MM.1S (cell line): ENCODE data around the gene SKIC2.

Experiments used
- DNase-seq: peaks from one replicate; pipeline ENCODE4 v3.0.0-alpha.2; 2015
- H2AFZ ChIP-seq: fragments of 300-600 bp; sonication (generic); 2 replicates; pipeline ENCODE4 v1.6.0; 2016; ENCODE audit warnings: antibody characterized with exemption, low read length
- H3F3A ChIP-seq: fragments of 300-600 bp; sonication (generic); 2 replicates; pipeline ENCODE4 v1.6.1; 2016; ENCODE audit warnings: mild to moderate bottlenecking, antibody characterized with exemption, low read length, moderate library complexity, mixed read lengths; ENCODE audit not compliant: insufficient read depth
- H3K27ac ChIP-seq: fragments of 300-600 bp; sonication (generic); 2 replicates; pipeline ENCODE4 v1.5.1; 2016; ENCODE audit warnings: mild to moderate bottlenecking, low read length
- H3K27me3 ChIP-seq: fragments of 300-600 bp; sonication (generic); replicated peaks from 2 replicates; pipeline ENCODE4 v1.6.0; 2016; ENCODE audit warnings: low read length; ENCODE audit not compliant: insufficient read depth
- H3K36me3 ChIP-seq: fragments of 300-600 bp; sonication (generic); replicated peaks from 2 replicates; pipeline ENCODE4 v1.6.1; 2016; ENCODE audit warnings: mild to moderate bottlenecking, low read length, mixed read lengths; ENCODE audit not compliant: insufficient read depth
- H3K4me1 ChIP-seq: fragments of 300-600 bp; sonication (generic); 2 replicates; pipeline ENCODE4 v1.6.1; 2016; ENCODE audit warnings: low read length, mixed read lengths
- H3K4me2 ChIP-seq: fragments of 300-600 bp; sonication (generic); 2 replicates; pipeline ENCODE4 v1.6.0; 2016; ENCODE audit warnings: low read depth, low read length
- H3K4me3 ChIP-seq: fragments of 300-600 bp; sonication (generic); 2 replicates; pipeline ENCODE4 v1.5.1; 2016; ENCODE audit warnings: low read length, mixed read lengths
- H3K79me2 ChIP-seq: fragments of 300-600 bp; sonication (generic); 2 replicates; pipeline ENCODE4 v1.6.1; 2016; ENCODE audit warnings: mixed run types, low read length, mixed read lengths
- H3K9ac ChIP-seq: fragments of 300-600 bp; sonication (generic); 2 replicates; pipeline ENCODE4 v1.6.1; 2016; ENCODE audit warnings: low read length, mixed read lengths
- H3K9me2 ChIP-seq: fragments of 300-600 bp; sonication (generic); replicated peaks from 2 replicates; pipeline ENCODE4 v1.6.1; 2016; ENCODE audit warnings: mild to moderate bottlenecking, low read length, mixed read lengths; ENCODE audit not compliant: insufficient read depth
- H3K9me3 ChIP-seq: fragments of 300-600 bp; sonication (generic); replicated peaks from 2 replicates; pipeline ENCODE4 v1.6.1; 2016; ENCODE audit warnings: mild to moderate bottlenecking, low read length, mixed read lengths; ENCODE audit not compliant: insufficient read depth
- H4K20me1 ChIP-seq: fragments of 300-600 bp; sonication (generic); 2 replicates; pipeline ENCODE4 v1.6.1; 2016; ENCODE audit warnings: mild to moderate bottlenecking, low read length, moderate library complexity, mixed read lengths; ENCODE audit not compliant: insufficient read depth
- CTCF ChIP-seq: fragments of 300-600 bp; sonication (generic); IDR thresholded peaks from 2 replicates; pipeline ENCODE4 v1.5.1; 2016; ENCODE audit warnings: antibody characterized with exemption, low read length, mixed read lengths
- EZH2 ChIP-seq: fragments of 300-600 bp; sonication (generic); optimal IDR thresholded peaks from 2 replicates; pipeline ENCODE3; 2017; ENCODE audit warnings: low read depth, mild to moderate bottlenecking, antibody characterized with exemption, low read length, mixed read lengths
- EZH2phosphoT487 ChIP-seq: fragments of 300-600 bp; sonication (generic); IDR thresholded peaks from 2 replicates; pipeline ENCODE4 v1.6.1; 2018; ENCODE audit warnings: antibody characterized with exemption, low read length

Gene SKIC2

DNA sequence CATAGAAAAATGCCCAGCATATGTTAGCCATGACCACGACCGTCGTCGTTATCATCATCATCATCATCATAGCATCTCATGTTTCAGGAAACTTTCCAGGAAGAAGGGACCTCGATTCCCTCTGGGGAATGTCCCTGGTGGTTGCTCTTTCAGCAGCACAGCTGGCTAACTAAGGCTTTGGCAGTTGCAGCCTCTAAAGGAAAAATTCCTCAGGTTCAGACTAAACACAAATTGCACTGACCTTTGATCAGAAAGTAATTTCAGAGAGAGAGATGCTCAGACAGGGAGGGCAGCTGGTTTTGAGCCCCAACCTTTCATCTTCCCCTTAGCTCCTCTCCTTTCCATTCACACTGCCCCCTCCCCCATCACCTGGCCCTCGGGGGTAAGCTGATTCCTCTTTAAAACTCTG lies 18.7 kb upstream of the SKIC2 start:
- Histone ChIP-seq H3K4me3 (no peak overlapping the region), H3F3A (no peaks in the 10 kb centered on the region), H3K9me3 (no peaks in the 10 kb centered on the region), H3K4me2 (no peak overlapping the region), H3K79me2 (no peaks in the 10 kb centered on the region), H3K4me1 (peaks cover 4% of the 10 kb centered on the region; the same call in 1 of the 2 replicates), H3K9ac (no peak overlapping the region), H2AFZ (no peak overlapping the region), H4K20me1 (no peaks in the 10 kb centered on the region), H3K27ac (no peak overlapping the region), H3K36me3 (no peaks in the 10 kb centered on the region), H3K27me3 (peaks cover 14% of the 10 kb centered on the region; the same call in 1 of the 2 replicates), H3K9me2 (no peaks in the 10 kb centered on the region)
- no peak for TF ChIP-seq EZH2
- no peak for DNase-seq

DNA sequence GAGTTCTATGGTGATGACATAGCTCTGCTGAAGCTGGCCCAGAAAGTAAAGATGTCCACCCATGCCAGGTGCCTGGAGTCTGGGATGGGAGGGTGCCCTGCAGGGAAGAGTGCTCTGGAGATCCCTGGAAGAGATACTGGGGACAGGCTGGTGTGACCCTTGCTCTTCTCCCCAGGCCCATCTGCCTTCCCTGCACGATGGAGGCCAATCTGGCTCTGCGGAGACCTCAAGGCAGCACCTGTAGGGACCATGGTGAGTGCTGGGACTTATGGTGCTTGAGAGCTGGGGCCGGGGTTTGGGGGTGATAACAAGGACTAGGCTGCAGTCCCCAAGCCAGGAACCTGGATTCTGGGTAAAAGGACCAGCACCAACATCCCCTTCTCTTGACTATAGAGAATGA lies 15.2 kb upstream of the SKIC2 start:
- no peak overlapping the region for H2AFZ ChIP-seq
- no peak overlapping the region for H3K27ac ChIP-seq
- H3K79me2 ChIP-seq, result no peaks in the 10 kb centered on the region
- H3K9me2 ChIP-seq, result no peaks in the 10 kb centered on the region
- no peaks in the 10 kb centered on the region for H3K9me3 ChIP-seq
- no peak overlapping the region for H3K4me3 ChIP-seq
- H3K27me3 ChIP-seq, result peaks cover 35% of the 10 kb centered on the region
- peaks cover 4% of the 10 kb centered on the region; the same call in 1 of the 2 replicates for H3K4me1 ChIP-seq
- no peaks in the 10 kb centered on the region for H4K20me1 ChIP-seq
- H3K4me2 ChIP-seq, result no peak overlapping the region
- TF ChIP-seq EZH2 (no peak), EZH2phosphoT487 (no peak), CTCF (no peak)
- H3K36me3 ChIP-seq, result no peaks in the 10 kb centered on the region
- no peak overlapping the region for H3K9ac ChIP-seq
- no peak for DNase-seq
- H3F3A ChIP-seq, result no peaks in the 10 kb centered on the region

GRCh38 chr6:31945154-31945506 lies 13.8 kb upstream of the SKIC2 start:
- Histone ChIP-seq H3K9me2 (no peaks in the 10 kb centered on the region), H3K9ac (no peak overlapping the region), H3K27ac (no peak overlapping the region), H3K36me3 (no peaks in the 10 kb centered on the region), H3F3A (no peaks in the 10 kb centered on the region), H2AFZ (no peak overlapping the region), H3K79me2 (no peaks in the 10 kb centered on the region), H3K4me3 (no peak overlapping the region), H4K20me1 (no peaks in the 10 kb centered on the region), H3K4me2 (no peak overlapping the region), H3K4me1 (peaks cover 4% of the 10 kb centered on the region; the same call in 1 of the 2 replicates), H3K9me3 (no peaks in the 10 kb centered on the region), H3K27me3 (peaks cover 35% of the 10 kb centered on the region)
- no peak for DNase-seq
- TF ChIP-seq CTCF, result no peak
- TF ChIP-seq EZH2phosphoT487, result no peak

GRCh38 chr6:31945507-31946369 lies 13.2 kb upstream of the SKIC2 start, which contains the start of gene CFB:
TSS of gene CFB (plus strand) at chr6:31946095. CDS start at chr6:31946222, 127 bp downstream.
- TF ChIP-seq EZH2phosphoT487, result no peak
- no peak for TF ChIP-seq EZH2
- no peak for TF ChIP-seq CTCF
- H3K9me2 ChIP-seq, result no peaks in the 10 kb centered on the region
- no peaks in the 10 kb centered on the region for H4K20me1 ChIP-seq
- no peak within 1 kb of the TSS for H3K27ac ChIP-seq
- H3K9me3 ChIP-seq, result no peaks in the 10 kb centered on the region
- H3K4me2 ChIP-seq, result no peak within 1 kb of the TSS
- peaks cover 35% of the 10 kb centered on the region for H3K27me3 ChIP-seq
- no peak for DNase-seq
- no peaks in the 10 kb centered on the region for H3K79me2 ChIP-seq
- H3K36me3 ChIP-seq, result no peaks in the 10 kb centered on the region
- H3F3A ChIP-seq, result no peaks in the 10 kb centered on the region
- H2AFZ ChIP-seq, result no peak within 1 kb of the TSS
- no peak within 1 kb of the TSS for H3K4me3 ChIP-seq
- H3K4me1 ChIP-seq, result peaks cover 4% of the 10 kb centered on the region; the same call in 1 of the 2 replicates
- H3K9ac ChIP-seq, result no peak within 1 kb of the TSS
